H9 (cell line): Measurements from ENCODE around the gene GMNN. TPM values are rescaled to one million over a fixed set of nuclear protein-coding genes. Genes with fewer than 3 reads are reported as not detected.

Experiments used
- DNase-seq: peaks from one replicate; pipeline ENCODE4 v3.0.0-alpha.2; 2017
- H2AFZ ChIP-seq: one replicate; pipeline ENCODE4 v1.6.1; 2013; ENCODE audit warnings: mild to moderate bottlenecking, low read length, control low read depth, moderate library complexity
- H2AK5ac ChIP-seq: 2 replicates; pipeline ENCODE4 v1.6.1; 2013; ENCODE audit warnings: low read length, control low read depth, mixed read lengths; ENCODE audit not compliant: insufficient read length
- H2BK120ac ChIP-seq: one replicate; pipeline ENCODE4 v1.6.1; 2013; ENCODE audit warnings: low read depth, mild to moderate bottlenecking, low read length, control low read depth, inconsistent platforms; ENCODE audit not compliant: poor library complexity, severe bottlenecking
- H2BK12ac ChIP-seq: 2 replicates; pipeline ENCODE4 v1.6.1; 2013; ENCODE audit warnings: low read length, control low read depth, mixed read lengths, low read depth; ENCODE audit not compliant: insufficient read length
- H2BK15ac ChIP-seq: 2 replicates; pipeline ENCODE4 v1.6.1; 2013; ENCODE audit warnings: low read depth, low read length, control low read depth
- H2BK20ac ChIP-seq: one replicate; pipeline ENCODE4 v1.6.1; 2013; ENCODE audit warnings: low read depth, mild to moderate bottlenecking, low read length, control low read depth, inconsistent platforms; ENCODE audit not compliant: poor library complexity, severe bottlenecking
- H2BK5ac ChIP-seq: 2 replicates; pipeline ENCODE4 v1.6.1; 2013; ENCODE audit warnings: low read length, control low read depth, mixed read lengths; ENCODE audit not compliant: insufficient read length
- H3K14ac ChIP-seq: 2 replicates; pipeline ENCODE4 v1.6.1; 2013; ENCODE audit warnings: low read length, control low read depth; ENCODE audit not compliant: insufficient read depth
- H3K18ac ChIP-seq: 2 replicates; pipeline ENCODE4 v1.6.1; 2013; ENCODE audit warnings: low read depth, mild to moderate bottlenecking, mixed read lengths, low read length, control low read depth; ENCODE audit not compliant: insufficient read length
- H3K23ac ChIP-seq: 2 replicates; pipeline ENCODE4 v1.6.1; 2013; ENCODE audit warnings: low read length, control low read depth, mixed read lengths, low read depth; ENCODE audit not compliant: insufficient read length
- H3K23me2 ChIP-seq: 2 replicates; pipeline ENCODE4 v1.6.1; 2013; ENCODE audit warnings: low read depth, mild to moderate bottlenecking, mixed read lengths, low read length, control low read depth; ENCODE audit not compliant: insufficient read length, poor library complexity, severe bottlenecking
- H3K27ac ChIP-seq: 2 replicates; pipeline ENCODE4 v1.5.1; 2013; ENCODE audit warnings: low read length, control low read depth, mixed read lengths, low read depth; ENCODE audit not compliant: insufficient read length
- H3K27me3 ChIP-seq: 2 replicates; pipeline ENCODE4 v1.6.1; 2013; ENCODE audit warnings: low read length, control low read depth, inconsistent platforms; ENCODE audit not compliant: insufficient read depth
- H3K4ac ChIP-seq: 2 replicates; pipeline ENCODE4 v1.6.1; 2013; ENCODE audit warnings: low read depth, mild to moderate bottlenecking, control low read depth, inconsistent platforms, low read length, moderate library complexity
- H3K4me1 ChIP-seq: 2 replicates; pipeline ENCODE4 v1.6.1; 2013; ENCODE audit warnings: low read length, control low read depth, inconsistent platforms; ENCODE audit not compliant: insufficient read depth
- H3K4me2 ChIP-seq: 2 replicates; pipeline ENCODE4 v1.6.1; 2013; ENCODE audit warnings: low read length, control low read depth, mixed read lengths; ENCODE audit not compliant: insufficient read length, insufficient read depth
- H3K56ac ChIP-seq: 2 replicates; pipeline ENCODE4 v1.6.1; 2013; ENCODE audit warnings: low read depth, mild to moderate bottlenecking, mixed read lengths, low read length, control low read depth; ENCODE audit not compliant: insufficient read length
- H3K79me1 ChIP-seq: 2 replicates; pipeline ENCODE4 v1.6.1; 2013; ENCODE audit warnings: low read depth, mild to moderate bottlenecking, moderate library complexity, low read length, control low read depth, inconsistent platforms; ENCODE audit not compliant: insufficient read depth, poor library complexity, severe bottlenecking
- H3K79me2 ChIP-seq: 2 replicates; pipeline ENCODE4 v1.6.1; 2013; ENCODE audit warnings: low read length, control low read depth, inconsistent platforms; ENCODE audit not compliant: insufficient read depth
- H3K9ac ChIP-seq: 2 replicates; pipeline ENCODE4 v1.6.1; 2013; ENCODE audit warnings: low read length, control low read depth, mixed read lengths; ENCODE audit not compliant: insufficient read length; ENCODE audit errors: extremely low read depth
- H3K9me3 ChIP-seq: one replicate; pipeline ENCODE4 v1.6.1; 2013; ENCODE audit warnings: low read depth, low read length, inconsistent platforms; ENCODE audit not compliant: control insufficient read depth
- H3T11ph ChIP-seq: one replicate; pipeline ENCODE4 v1.6.1; 2013; ENCODE audit warnings: mild to moderate bottlenecking, low read length, control low read depth, inconsistent platforms
- H4K20me1 ChIP-seq: one replicate; pipeline ENCODE4 v1.6.1; 2013; ENCODE audit not compliant: control insufficient read depth, insufficient read length, insufficient read depth
- H4K5ac ChIP-seq: 2 replicates; pipeline ENCODE4 v1.6.1; 2013; ENCODE audit warnings: low read depth, mild to moderate bottlenecking, mixed read lengths, low read length, control low read depth; ENCODE audit not compliant: insufficient read length
- H4K8ac ChIP-seq: replicated peaks from 2 replicates; pipeline ENCODE4 v1.6.1; 2013; ENCODE audit warnings: low read length, control low read depth, mixed read lengths, low read depth; ENCODE audit not compliant: insufficient read length
- H4K91ac ChIP-seq: 2 replicates; pipeline ENCODE4 v1.6.1; 2013; ENCODE audit warnings: low read depth, mild to moderate bottlenecking, moderate library complexity, mixed read lengths, low read length, control low read depth; ENCODE audit not compliant: insufficient read length
- H3K27ac Mint-ChIP-seq, 3 experiments: 2 replicates in 2 of 3; 3 replicates in 1 of 3; pipeline ENCODE4 v1.8.0; 2020 to 2021; ENCODE audit warnings: mixed read lengths in 3 of 3, mild to moderate bottlenecking in 1 of 3, moderate library complexity in 1 of 3
- H3K27me3 Mint-ChIP-seq: 2 replicates; pipeline ENCODE4 v1.8.0; 2021; ENCODE audit warnings: low read depth, mild to moderate bottlenecking, moderate library complexity, mixed read lengths
- H3K36me3 Mint-ChIP-seq, 3 experiments: 2 replicates in 2 of 3; 3 replicates in 1 of 3; pipeline ENCODE4 v1.8.0; 2020 to 2021; ENCODE audit warnings: low read depth in 3 of 3, mixed read lengths in 3 of 3; ENCODE audit not compliant: insufficient read depth in 1 of 3
- H3K4me1 Mint-ChIP-seq, 2 experiments: 2 replicates each; pipeline ENCODE4 v1.8.0; 2020; ENCODE audit warnings: mixed read lengths in 2 of 2
- H3K4me3 Mint-ChIP-seq, 2 experiments: 2 replicates in 1 of 2; 3 replicates in 1 of 2; pipeline ENCODE4 v1.8.0; 2020 to 2021; ENCODE audit warnings: mild to moderate bottlenecking in 2 of 2, mixed read lengths in 2 of 2, moderate library complexity in 1 of 2
- H3K9me3 Mint-ChIP-seq, 2 experiments: 2 replicates in 1 of 2; 3 replicates in 1 of 2; pipeline ENCODE4 v1.8.0; 2020; ENCODE audit warnings: mild to moderate bottlenecking in 2 of 2, mixed read lengths in 2 of 2, moderate library complexity in 1 of 2
- WGBS: extraction: QIAGEN DNeasy Blood & Tissue Kit; methylation state at CpG from one replicate; pipeline ENCODE4 v1.1.7; 2013; ENCODE audit warnings: missing lambda C conversion rate, low lambda C conversion rate, mixed read lengths; ENCODE audit not compliant: insufficient read length; ENCODE audit errors: extremely low coverage; 5-methylcytosine and 5-hydroxymethylcytosine counted together
- total RNA-seq: library from RNA; stranded (reverse); gene quantifications from 2 replicates; pipeline ENCODE4 v1.2.1, GENCODE V29; 2021
- TF ChIP-seq, protein P1 (sequence below): fragments of 200-600 bp; sonication (generic); conservative IDR thresholded peaks from 3 replicates; pipeline ENCODE4 v1.8.0; 2021; ENCODE audit warnings: antibody characterized with exemption, mild to moderate bottlenecking

Gene GMNN
- total RNA-seq, 1 experiment from 2014 or later: 106 TPM

DNA sequence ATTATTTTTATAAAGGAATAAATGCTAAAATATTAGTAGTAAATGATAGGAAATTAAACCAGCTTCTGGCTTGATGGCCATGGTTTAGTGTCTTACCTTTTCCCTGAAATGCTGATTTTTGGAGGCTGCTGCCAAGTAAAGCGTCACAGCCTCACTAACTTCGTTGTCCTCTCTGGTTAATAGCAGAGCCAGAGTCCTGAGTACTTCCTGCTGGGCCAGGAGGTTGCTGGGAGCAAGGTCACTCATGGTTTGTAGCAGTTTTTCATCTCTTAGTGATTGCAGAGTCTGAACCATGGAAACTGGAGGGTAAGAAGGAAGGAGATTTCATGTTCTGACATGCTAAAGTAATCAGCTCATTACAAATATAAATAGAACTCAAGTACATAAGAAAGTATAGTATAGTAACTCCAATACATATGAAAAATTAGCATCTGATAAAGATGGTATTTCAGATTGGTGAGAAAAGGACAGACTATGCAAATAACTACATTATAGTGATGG, 50.4 kb downstream of the GMNN start:
- H3T11ph ChIP-seq: no peak overlapping the region
- H3K4me3 Mint-ChIP-seq: no peak overlapping the region
- no peak for DNase-seq
- H3K4ac ChIP-seq: no peak overlapping the region
- H3K27me3 Mint-ChIP-seq: no peaks in the 10 kb centered on the region
- H3K4me2 ChIP-seq: no peak overlapping the region
- H3K9me3 Mint-ChIP-seq: no peaks in the 10 kb centered on the region
- no peaks in the 10 kb centered on the region for H3K79me2 ChIP-seq
- H3K9ac ChIP-seq: no peak overlapping the region
- no peak overlapping the region for H4K91ac ChIP-seq
- H2BK20ac ChIP-seq: no peak overlapping the region
- no peak overlapping the region for H2AK5ac ChIP-seq
- no peak overlapping the region for H3K27ac Mint-ChIP-seq
- H3K4me1 ChIP-seq: no peaks in the 10 kb centered on the region
- no peak overlapping the region for H2BK15ac ChIP-seq
- H3K56ac ChIP-seq: no peak overlapping the region
- no peak overlapping the region for H3K27ac ChIP-seq
- H4K8ac ChIP-seq: no peak overlapping the region
- no peak overlapping the region for H3K18ac ChIP-seq
- no peak overlapping the region for H2BK12ac ChIP-seq
- peaks cover 10 to 25% of the 10 kb centered on the region in 2 experiments for H3K4me1 Mint-ChIP-seq
- no peak overlapping the region for H3K14ac ChIP-seq
- no peaks in the 10 kb centered on the region for H3K9me3 ChIP-seq
- H4K5ac ChIP-seq: no peak overlapping the region
- TF ChIP-seq, protein P1, sequence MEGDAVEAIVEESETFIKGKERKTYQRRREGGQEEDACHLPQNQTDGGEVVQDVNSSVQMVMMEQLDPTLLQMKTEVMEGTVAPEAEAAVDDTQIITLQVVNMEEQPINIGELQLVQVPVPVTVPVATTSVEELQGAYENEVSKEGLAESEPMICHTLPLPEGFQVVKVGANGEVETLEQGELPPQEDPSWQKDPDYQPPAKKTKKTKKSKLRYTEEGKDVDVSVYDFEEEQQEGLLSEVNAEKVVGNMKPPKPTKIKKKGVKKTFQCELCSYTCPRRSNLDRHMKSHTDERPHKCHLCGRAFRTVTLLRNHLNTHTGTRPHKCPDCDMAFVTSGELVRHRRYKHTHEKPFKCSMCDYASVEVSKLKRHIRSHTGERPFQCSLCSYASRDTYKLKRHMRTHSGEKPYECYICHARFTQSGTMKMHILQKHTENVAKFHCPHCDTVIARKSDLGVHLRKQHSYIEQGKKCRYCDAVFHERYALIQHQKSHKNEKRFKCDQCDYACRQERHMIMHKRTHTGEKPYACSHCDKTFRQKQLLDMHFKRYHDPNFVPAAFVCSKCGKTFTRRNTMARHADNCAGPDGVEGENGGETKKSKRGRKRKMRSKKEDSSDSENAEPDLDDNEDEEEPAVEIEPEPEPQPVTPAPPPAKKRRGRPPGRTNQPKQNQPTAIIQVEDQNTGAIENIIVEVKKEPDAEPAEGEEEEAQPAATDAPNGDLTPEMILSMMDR: no peak
- H4K20me1 ChIP-seq: no peaks in the 10 kb centered on the region
- no CpG with 5 or more reads among the region's 2 CpGs for WGBS
- H2BK5ac ChIP-seq: no peak overlapping the region
- H3K27me3 ChIP-seq: no peaks in the 10 kb centered on the region
- H3K23ac ChIP-seq: no peak overlapping the region
- peaks cover 0 to 7% (median 4%) of the 10 kb centered on the region in 3 experiments; a peak in 2 of 7 replicates for H3K36me3 Mint-ChIP-seq
- H2BK120ac ChIP-seq: no peak overlapping the region
- no peaks in the 10 kb centered on the region for H3K79me1 ChIP-seq
- no peaks in the 10 kb centered on the region for H3K23me2 ChIP-seq
- no peak overlapping the region for H2AFZ ChIP-seq
